ENCODE results near the gene ZNF385A.

GRCh38 chr12:54412786-54413185 is 28.3 kb upstream of the ZNF385A start:
- no peak for TF ChIP-seq CTCF (conservative IDR thresholded peaks at IDR 0.05; ENCODE audit: low read depth, low read length)
- no peak for TF ChIP-seq EZH2 (IDR thresholded peaks at IDR 0.05; ENCODE audit: borderline replicate concordance, low read depth, low read length, poor library complexity, severe bottlenecking)

Data from A673 (cell line).